Measurements from ENCODE around the gene ZFYVE21.
"Not testable (repeated sequence)": the region's sequence is repeated elsewhere in the genome, so short reads cannot be mapped to it uniquely, and the experiment has no call there.

ZFYVE21 gene

DNA sequence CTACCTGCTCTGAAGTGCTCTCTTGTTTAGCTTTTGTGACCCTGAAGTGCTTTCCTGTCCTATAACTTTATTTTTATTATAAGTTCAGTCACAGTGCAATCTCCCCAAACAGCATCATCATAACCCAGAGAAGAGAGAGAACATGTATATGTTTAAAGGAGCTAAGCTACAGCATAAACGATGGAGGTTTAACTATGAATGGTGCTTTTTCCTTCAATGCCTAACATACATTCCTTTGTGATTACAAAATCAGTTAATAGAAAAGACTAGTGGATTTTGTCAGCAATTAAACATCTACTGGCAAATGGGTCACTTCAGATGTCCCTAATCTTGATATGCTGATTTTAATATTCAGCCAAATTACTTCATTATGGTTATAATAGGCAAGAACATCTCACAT lies 46.4 kb downstream of the ZFYVE21 start:
- DNase-seq (ENCODE audit: low read depth in 4 of 4, low spot score in 1 of 4): no peak

DNA sequence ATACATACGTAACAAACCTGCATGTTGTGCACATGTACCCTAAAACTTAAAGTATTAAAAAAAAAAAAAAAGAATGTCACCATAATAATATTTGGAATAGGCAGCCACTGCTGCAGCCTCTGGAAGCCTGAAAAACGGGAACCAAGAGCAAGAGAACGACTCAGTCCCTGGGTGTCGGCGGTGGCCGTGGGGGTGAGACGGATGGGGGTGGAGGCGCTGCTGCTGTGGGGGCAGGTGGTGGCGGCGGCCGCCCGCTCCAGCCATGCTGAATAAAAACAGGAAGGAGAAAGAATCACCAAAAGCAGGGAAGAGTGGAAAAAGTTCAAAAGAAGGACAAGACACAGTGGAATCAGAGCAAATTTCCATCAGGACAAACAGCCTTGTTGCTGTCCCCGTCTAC lies 46.9 kb downstream of the ZFYVE21 start:
- DNase-seq (ENCODE audit: low read depth in 4 of 4, low spot score in 1 of 4): no peak

GRCh38 chr14:103763730-103764488 lies 48.3 kb downstream of the ZFYVE21 start:
- DNase-seq (ENCODE audit: low read depth in 4 of 4, low spot score in 1 of 4): no peak

- no peak for DNase-seq (ENCODE audit: low read depth in 4 of 4, low spot score in 1 of 4)
Measured at GRCh38 chr14:103765526-103765925, 49.9 kb downstream of the ZFYVE21 start.

GRCh38 chr14:103767336-103767894 lies 51.8 kb downstream of the ZFYVE21 start:
- DNase-seq (ENCODE audit: low read depth in 4 of 4, low spot score in 1 of 4): no peak

- no peak for DNase-seq (ENCODE audit: low read depth in 4 of 4, low spot score in 1 of 4)
Measured at GRCh38 chr14:103770500-103770899, 54.9 kb downstream of the ZFYVE21 start.

DNA sequence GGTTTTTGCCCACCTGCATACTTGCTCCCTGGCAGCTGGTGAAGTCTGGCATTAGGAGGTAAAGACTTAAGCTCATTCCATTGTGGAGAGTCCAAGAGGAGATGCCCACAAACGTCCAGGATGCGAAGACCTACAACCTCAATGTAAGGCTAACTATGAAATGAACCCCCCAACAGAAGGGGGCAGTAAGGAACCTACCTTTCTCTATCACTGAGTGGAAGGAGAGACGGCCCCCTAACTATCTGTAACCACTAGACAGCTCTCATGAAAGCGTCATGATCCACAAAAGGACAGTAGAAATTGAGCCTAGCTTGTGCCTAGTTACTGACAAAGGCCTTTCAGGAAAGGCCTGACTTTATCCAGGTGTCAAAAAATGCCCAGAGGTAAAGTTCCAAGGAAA lies 55.3 kb downstream of the ZFYVE21 start:
- DNase-seq (ENCODE audit: low read depth in 4 of 4, low spot score in 1 of 4): no peak

DNA sequence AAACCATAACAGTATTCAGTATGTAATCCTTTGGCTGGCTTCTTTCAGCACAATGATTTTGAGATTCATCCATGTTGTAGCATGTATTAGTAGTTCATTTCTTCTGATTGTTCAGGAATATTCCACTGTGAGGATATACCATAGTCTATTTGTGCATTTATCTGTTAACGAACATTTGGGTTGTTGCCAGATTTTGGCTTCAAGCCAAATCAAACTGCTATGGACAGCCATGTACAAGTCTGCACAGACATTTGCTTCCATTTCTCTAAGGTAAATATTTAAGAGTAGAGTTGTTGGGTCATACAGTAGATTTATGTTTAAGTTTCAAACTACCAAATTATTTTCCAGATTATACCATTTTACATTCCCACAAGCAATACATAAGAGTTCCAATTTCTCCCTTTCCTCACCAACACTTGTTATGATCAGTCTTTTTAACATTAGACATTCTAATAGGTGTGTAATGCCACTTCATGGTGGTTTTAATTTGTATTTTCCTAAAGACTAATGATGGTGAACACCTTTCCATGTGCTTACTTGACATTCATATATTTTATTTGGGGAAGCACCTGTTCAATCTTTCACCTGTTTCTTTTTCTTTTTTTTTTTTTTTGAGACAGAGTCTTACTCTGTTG lies 56.6 kb downstream of the ZFYVE21 start:
- DNase-seq (ENCODE audit: low read depth in 4 of 4, low spot score in 1 of 4): no peak

- DNase-seq (ENCODE audit: low read depth in 4 of 4, low spot score in 1 of 4): no peak
Measured at GRCh38 chr14:103773521-103773920, 57.9 kb downstream of the ZFYVE21 start.

DNA sequence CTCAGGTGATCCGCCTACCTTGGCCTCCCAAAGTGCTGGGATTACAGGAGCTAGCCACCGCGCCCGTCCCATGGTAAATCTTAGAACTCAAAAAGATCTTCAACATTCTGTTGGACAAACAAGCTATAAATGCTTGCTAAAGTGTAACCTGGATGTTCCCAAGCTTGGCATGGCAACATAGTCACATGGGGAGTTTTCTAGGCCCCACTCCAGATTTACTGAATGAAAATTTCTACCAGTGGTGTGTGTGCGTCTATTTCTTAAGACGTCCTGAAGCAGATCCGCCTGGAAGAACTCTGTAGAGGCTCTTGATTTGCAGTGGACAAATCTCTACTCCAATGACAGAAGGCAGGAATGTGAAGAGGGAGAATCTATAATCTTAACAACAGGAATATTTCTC lies 59.9 kb downstream of the ZFYVE21 start:
- no peak for DNase-seq (ENCODE audit: low read depth in 4 of 4, low spot score in 1 of 4)

GRCh38 chr14:103776319-103776718 lies 60.7 kb downstream of the ZFYVE21 start:
- not testable (repeated sequence) for DNase-seq (ENCODE audit: low read depth in 4 of 4, low spot score in 1 of 4)

GRCh38 chr14:103782376-103782775 lies 66.8 kb downstream of the ZFYVE21 start:
- no peak for DNase-seq (ENCODE audit: low read depth in 4 of 4, low spot score in 1 of 4)

Data from stimulated activated CD4-positive, alpha-beta T cell treated with anti-CD3 and anti-CD28 coated beads, Interleukin-1b, Interleukin-23, amount 100 ng/mL, for 24 hours (primary cell).